H1 (cell line): ENCODE results near the gene NAGLU. TPM values are rescaled to one million over a fixed set of nuclear protein-coding genes. Genes with fewer than 3 reads are reported as not detected.

Experiments
- CTCF ChIA-PET: fragments of 300-600 bp; sonication (Branson Sonifier 250); formaldehyde crosslinking; loops from one replicate; lab custom pipeline; 2021; ENCODE audit not compliant: partially characterized antibody; lab: Charles Lee
- POLR2A ChIA-PET: fragments of 300-600 bp; sonication (Branson Sonifier 250); formaldehyde crosslinking; loops from one replicate; lab custom pipeline; 2021; ENCODE audit warnings: inconsistent platforms; ENCODE audit not compliant: partially characterized antibody; lab: Charles Lee
- DNase-seq, 2 experiments: peaks; one replicate each; pipeline versions ENCODE4 v3.0.0 to v3.0.0-alpha.2; 2010 to 2022; ENCODE audit warnings: low spot score in 2 of 2, low read depth in 1 of 2, mixed read lengths in 1 of 2
- FAIRE-seq: peaks from 2 replicates; lab custom pipeline; 2011; peaks lifted over from hg19 to GRCh38; lab: Jason Lieb, UNC
- H2AFZ ChIP-seq: 2 replicates; pipeline ENCODE4 v1.8.1; 2012; ENCODE audit warnings: low read length, inconsistent platforms
- H2AK5ac ChIP-seq: 2 replicates; pipeline ENCODE4 v1.6.1; 2013; ENCODE audit warnings: low read depth, low read length
- H2BK120ac ChIP-seq: replicated peaks from 2 replicates; pipeline ENCODE3; 2013; ENCODE audit warnings: low read depth, low read length, inconsistent platforms
- H2BK12ac ChIP-seq: 2 replicates; pipeline ENCODE4 v1.6.1; 2013; ENCODE audit warnings: low read depth, low read length
- H2BK15ac ChIP-seq: 2 replicates; pipeline ENCODE4 v1.6.1; 2013; ENCODE audit warnings: low read length
- H2BK20ac ChIP-seq: 2 replicates; pipeline ENCODE4 v1.6.1; 2013; ENCODE audit warnings: low read length
- H2BK5ac ChIP-seq: 2 replicates; pipeline ENCODE4 v1.6.1; 2013; ENCODE audit warnings: low read depth, low read length
- H3K14ac ChIP-seq: 2 replicates; pipeline ENCODE4 v1.6.1; 2013; ENCODE audit warnings: inconsistent platforms; ENCODE audit not compliant: insufficient read length
- H3K18ac ChIP-seq: 2 replicates; pipeline ENCODE4 v1.6.1; 2013; ENCODE audit warnings: low read length; ENCODE audit errors: extremely low read depth
- H3K23ac ChIP-seq: 2 replicates; pipeline ENCODE4 v1.6.1; 2013; ENCODE audit warnings: inconsistent platforms; ENCODE audit not compliant: insufficient read length
- H3K23me2 ChIP-seq: 2 replicates; pipeline ENCODE4 v1.6.1; 2013; ENCODE audit warnings: low read depth, low read length
- H3K27ac ChIP-seq: 2 replicates; pipeline ENCODE4 v1.6.1; 2011; ENCODE audit warnings: low read depth, low read length, inconsistent platforms
- H3K27me3 ChIP-seq, 4 experiments: replicated peaks in 1 of 4; 1 replicate in 1 of 4; 2 replicates in 3 of 4; pipeline versions ENCODE4 v1.6.1 to v1.8.1; 2011 to 2013; ENCODE audit warnings: low read length in 3 of 4, mild to moderate bottlenecking in 3 of 4, inconsistent platforms in 2 of 4, mixed read lengths in 2 of 4, moderate library complexity in 1 of 4; ENCODE audit not compliant: control insufficient read depth in 3 of 4, insufficient read depth in 3 of 4; ENCODE audit errors: extremely low read depth in 1 of 4
- H3K36me3 ChIP-seq, 4 experiments: 2 replicates each; pipeline versions ENCODE4 v1.6.1 to v1.8.1; 2011 to 2013; ENCODE audit warnings: mild to moderate bottlenecking in 4 of 4, low read length in 3 of 4, moderate library complexity in 2 of 4, control low read depth in 1 of 4, inconsistent platforms in 1 of 4; ENCODE audit not compliant: insufficient read depth in 4 of 4, control insufficient read depth in 2 of 4
- H3K4ac ChIP-seq: replicated peaks from 2 replicates; pipeline ENCODE3; 2013; ENCODE audit warnings: low read length, low read depth, mixed read lengths, inconsistent platforms; ENCODE audit not compliant: insufficient read length
- H3K4me1 ChIP-seq, 4 experiments: replicated peaks in 1 of 4; 1 replicate in 1 of 4; 2 replicates in 3 of 4; pipeline versions ENCODE4 v1.6.1 to v1.8.1; 2011 to 2013; ENCODE audit warnings: low read length in 3 of 4, inconsistent platforms in 2 of 4, mixed read lengths in 1 of 4; ENCODE audit not compliant: insufficient read depth in 4 of 4, control insufficient read depth in 3 of 4
- H3K4me2 ChIP-seq, 2 experiments: 2 replicates each; pipeline versions ENCODE4 v1.6.1 to v1.8.1; 2011 to 2013; ENCODE audit warnings: low read depth in 2 of 2, low read length in 2 of 2, control low read depth in 1 of 2, inconsistent platforms in 1 of 2, mild to moderate bottlenecking in 1 of 2; ENCODE audit not compliant: insufficient read depth in 1 of 2
- H3K4me3 ChIP-seq, 4 experiments: fragments of 200-600, 300-600 bp in 1 of 4; sonication (generic), shearing (Covaris generic), sonication (Bioruptor Twin) in 1 of 4; 2 replicates each; pipeline versions ENCODE4 v1.5.1 to v1.8.1; 2011 to 2016; ENCODE audit warnings: low read length in 4 of 4, low read depth in 3 of 4, control low read depth in 2 of 4, inconsistent platforms in 2 of 4, mild to moderate bottlenecking in 2 of 4, mixed read lengths in 1 of 4, moderate library complexity in 1 of 4; ENCODE audit not compliant: insufficient read depth in 2 of 4; ENCODE audit errors: extremely low read depth in 1 of 4
- H3K56ac ChIP-seq: replicated peaks from 2 replicates; pipeline ENCODE3; 2013; ENCODE audit warnings: low read depth, mild to moderate bottlenecking, mixed read lengths, low read length, inconsistent platforms; ENCODE audit not compliant: insufficient read length
- H3K79me1 ChIP-seq: 2 replicates; pipeline ENCODE4 v1.6.1; 2013; ENCODE audit warnings: low read depth, low read length, control low read depth
- H3K79me2 ChIP-seq, 2 experiments: 2 replicates each; pipeline versions ENCODE4 v1.6.1 to v1.8.1; 2012 to 2013; ENCODE audit warnings: low read length in 2 of 2, mild to moderate bottlenecking in 2 of 2, inconsistent platforms in 1 of 2; ENCODE audit not compliant: insufficient read depth in 2 of 2, control insufficient read depth in 1 of 2
- H3K9ac ChIP-seq, 4 experiments: replicated peaks in 1 of 4; 1 replicate in 1 of 4; 2 replicates in 3 of 4; pipeline versions ENCODE4 v1.6.1 to v1.8.1; 2011 to 2013; ENCODE audit warnings: low read depth in 3 of 4, low read length in 3 of 4, control low read depth in 2 of 4, mild to moderate bottlenecking in 2 of 4, moderate library complexity in 2 of 4, inconsistent platforms in 1 of 4; ENCODE audit errors: extremely low read depth in 1 of 4
- H3K9me3 ChIP-seq, 2 experiments: 2 replicates each; pipeline versions ENCODE4 v1.6.1 to v1.8.1; 2012 to 2013; ENCODE audit warnings: mild to moderate bottlenecking in 2 of 2, moderate library complexity in 2 of 2, control low read depth in 1 of 2, inconsistent platforms in 1 of 2, low read depth in 1 of 2, low read length in 1 of 2, mixed read lengths in 1 of 2; ENCODE audit not compliant: insufficient read depth in 2 of 2
- H4K20me1 ChIP-seq, 2 experiments: replicated peaks in 1 of 2; 2 replicates each; pipeline versions ENCODE3 to v1.8.1; 2011 to 2013; ENCODE audit warnings: inconsistent platforms in 2 of 2, low read length in 2 of 2, mild to moderate bottlenecking in 1 of 2; ENCODE audit not compliant: insufficient read depth in 2 of 2, control insufficient read depth in 1 of 2
- H4K5ac ChIP-seq: 2 replicates; pipeline ENCODE4 v1.6.1; 2013; ENCODE audit warnings: low read length, low read depth, mixed read lengths, inconsistent platforms; ENCODE audit not compliant: insufficient read length
- H4K8ac ChIP-seq: 2 replicates; pipeline ENCODE4 v1.8.0; 2013; ENCODE audit warnings: mild to moderate bottlenecking, moderate library complexity, low read length, inconsistent platforms; ENCODE audit not compliant: insufficient read depth; ENCODE audit errors: extremely low read depth
- H4K91ac ChIP-seq: replicated peaks from 2 replicates; pipeline ENCODE3; 2013; ENCODE audit warnings: low read length, mixed read lengths, inconsistent platforms; ENCODE audit not compliant: insufficient read length
- CTBP2 ChIP-seq: IDR thresholded peaks from 2 replicates; pipeline ENCODE4 v1.7.0; 2011; ENCODE audit warnings: borderline replicate concordance, mild to moderate bottlenecking, moderate library complexity, mixed read lengths, low read length; ENCODE audit not compliant: insufficient read depth, insufficient read length
- EP300 ChIP-seq, 2 experiments: IDR thresholded peaks; 1 replicate in 1 of 2; 2 replicates in 1 of 2; pipeline ENCODE4 v1.6.1; 2011 to 2012; ENCODE audit warnings: low read depth in 2 of 2, low read length in 2 of 2, mild to moderate bottlenecking in 2 of 2, borderline replicate concordance in 1 of 2, inconsistent platforms in 1 of 2, moderate library complexity in 1 of 2
- HDAC2 ChIP-seq, 2 experiments: fragments of 300-600 bp in 1 of 2; sonication (generic) in 1 of 2; IDR thresholded peaks; 2 replicates each; pipeline ENCODE4 v1.6.1; 2011 to 2012; ENCODE audit warnings: low read depth in 2 of 2, low read length in 2 of 2, mild to moderate bottlenecking in 2 of 2, moderate library complexity in 2 of 2, borderline replicate concordance in 1 of 2, inconsistent platforms in 1 of 2
- KDM1A ChIP-seq: fragments of 200-600, 300-600 bp; sonication (generic); IDR thresholded peaks from 2 replicates; pipeline ENCODE4 v1.7.1; 2016; ENCODE audit warnings: mild to moderate bottlenecking, low read length, borderline replicate concordance
- MAFK ChIP-seq: IDR thresholded peaks from 2 replicates; pipeline ENCODE4 v1.6.1; 2012; ENCODE audit warnings: low read depth, mild to moderate bottlenecking, improper control_type of control experiment, low read length
- MAX ChIP-seq: IDR thresholded peaks from 2 replicates; pipeline ENCODE4 v1.6.1; 2012; ENCODE audit warnings: inconsistent platforms
- NRF1 ChIP-seq: IDR thresholded peaks from 2 replicates; pipeline ENCODE4 v1.6.1; 2011; ENCODE audit warnings: mild to moderate bottlenecking, low read depth, low read length, improper control_type of control experiment
- RBBP5 ChIP-seq: IDR thresholded peaks from 2 replicates; pipeline ENCODE4 v1.7.1; 2012; ENCODE audit warnings: low read depth, mild to moderate bottlenecking, inconsistent platforms, low read length, moderate library complexity, borderline replicate concordance
- TAF1 ChIP-seq: IDR thresholded peaks from 2 replicates; pipeline ENCODE4 v1.6.1; 2011; ENCODE audit warnings: mild to moderate bottlenecking, low read depth, low read length
- TAF7 ChIP-seq: optimal IDR thresholded peaks from 2 replicates; pipeline ENCODE3; 2011; ENCODE audit warnings: low read depth, mild to moderate bottlenecking, inconsistent platforms, low read length, moderate library complexity, borderline replicate concordance
- TEAD4 ChIP-seq: IDR thresholded peaks from 2 replicates; pipeline ENCODE4 v1.6.1; 2012; ENCODE audit warnings: low read depth, low read length, inconsistent platforms, mixed read lengths
- WGBS, 2 experiments: shearing (Covaris generic) in 1 of 2; methylation state at CpG; one replicate each; pipeline versions ENCODE4 v1.1.6 to v1.1.7; 2013 to 2015; ENCODE audit warnings: low lambda C conversion rate in 2 of 2, mixed read lengths in 2 of 2, inconsistent platforms in 1 of 2, low coverage in 1 of 2, missing lambda C conversion rate in 1 of 2; ENCODE audit not compliant: insufficient replicate concordance in 2 of 2, insufficient coverage in 1 of 2, insufficient read length in 1 of 2; ENCODE audit errors: extremely low coverage in 1 of 2, missing lambda C conversion rate in 1 of 2; 5-methylcytosine and 5-hydroxymethylcytosine counted together
- polyA plus RNA-seq, 7 experiments: library from polyadenylated mRNA; depleted of rRNA in 3 of 7; stranded (reverse) in 5 of 7; unstranded in 2 of 7; fragments of >200 nt in 5 of 7; fragments of 200-250 nt in 2 of 7; gene quantifications; 1 replicate in 5 of 7; 2 replicates in 1 of 7; 4 replicates in 1 of 7; pipeline versions ENCODE4 v1.2.1 to v1.2.3, GENCODE V29; 2011 to 2013; ENCODE audit warnings: missing spikeins in 2 of 7, mixed read lengths in 2 of 7
- total RNA-seq: library from RNA; stranded (reverse); fragmentation: NEBNext Ultra II Directional; extraction: Animal tissue kit (Norgen Biotek cat#: 25700); gene quantifications from 2 replicates; pipeline ENCODE4 v1.2.1, GENCODE V29; 2021

The NAGLU gene
- total and polyA plus RNA-seq, 2 of the 8 experiments (the other 6 are each of a cell fraction or from before 2014, with no cell fraction given) = 21.3 to 21.6 TPM

GRCh38 chr17:42553866-42554249, 17.8 kb downstream of the NAGLU start:
- H4K20me1 ChIP-seq = peaks cover 0 to 1% of the 10 kb centered on the region in 2 experiments
- no peak overlapping the region for H4K91ac ChIP-seq
- H3K27ac ChIP-seq = no peak overlapping the region
- DNase-seq (no peak), FAIRE-seq (no peak)
- H3K4me1 ChIP-seq = peaks cover 0 to 12% (median 7%) of the 10 kb centered on the region in 4 experiments; a peak in 6 of 7 replicates
- peak overlapping the region in 3 of 4 experiments; percentile 39 to 82 (median 76); a peak in 2 of 7 replicates for H3K9ac ChIP-seq
- no peak overlapping the region for H2BK20ac ChIP-seq
- H3K9me3 ChIP-seq = no peaks in the 10 kb centered on the region
- no peak overlapping the region for H2BK12ac ChIP-seq
- H3K4me3 ChIP-seq = peak overlapping the region; percentile 61 to 84 (median 71)
- peak overlapping the region; percentile 86; the same call in 1 of the 2 replicates for H4K8ac ChIP-seq
- H3K23ac ChIP-seq = no peak overlapping the region
- no peak overlapping the region for H3K4ac ChIP-seq
- H3K4me2 ChIP-seq = peak overlapping the region; percentile 75 to 87
- no peaks in the 10 kb centered on the region for H3K36me3 ChIP-seq
- WGBS, 2 experiments = 90% methylated on average over 11 of the region's 16 CpGs; no CpG with 5 or more reads in 1 of the 2 experiments
- POLR2A ChIA-PET = interaction anchor here (1.0 to 2.9 kb wide), 8 partner anchors 13 to 219 kb away, joined by 3 to 16 read pairs (median 4); partner anchors contain the start of genes MLX, NAGLU and VPS25
- CTCF ChIA-PET = interaction anchor here (1.1 to 3.1 kb wide), 6 partner anchors 11 to 122 kb away, joined by 3 to 15 read pairs (median 5); partner anchors contain the start of genes MLX and PSMC3IP
- H2BK15ac ChIP-seq = no peak overlapping the region
- no peak for TF ChIP-seq RBBP5
- TF ChIP-seq EP300 (IDR thresholded peaks at IDR 0.05; ENCODE audit: borderline replicate concordance in 1 of 2, low read depth in 2 of 2, low read length in 2 of 2) = no peak
- no peak for TF ChIP-seq TEAD4
- TF ChIP-seq MAX = peak; percentile 38; the same call in 1 of the 2 replicates
- peak in 1 of 2 experiments; percentile 81; a peak in 1 of 4 replicates for TF ChIP-seq HDAC2 (IDR thresholded peaks at IDR 0.05; ENCODE audit: borderline replicate concordance in 1 of 2, low read depth in 2 of 2, low read length in 2 of 2)
- no peak for TF ChIP-seq NRF1
- peak; percentile 97 for TF ChIP-seq KDM1A
- no peak for TF ChIP-seq MAFK
- no peak for TF ChIP-seq CTBP2
- no peak for TF ChIP-seq TAF7
- no peak for TF ChIP-seq TAF1
- H2AFZ ChIP-seq = no peak overlapping the region
- peak overlapping the region; percentile 87 for H3K18ac ChIP-seq
- peaks cover 3% of the 10 kb centered on the region; the same call in 1 of the 2 replicates for H3K23me2 ChIP-seq
- no peak overlapping the region for H3K14ac ChIP-seq
- H2BK5ac ChIP-seq = no peak overlapping the region
- H2AK5ac ChIP-seq = no peak overlapping the region
- H4K5ac ChIP-seq = peak overlapping the region; percentile 78
- H3K79me1 ChIP-seq = peaks cover 2% of the 10 kb centered on the region
- H3K56ac ChIP-seq = no peak overlapping the region
- no peaks in the 10 kb centered on the region; a peak in 1 of 7 replicates for H3K27me3 ChIP-seq
- H2BK120ac ChIP-seq = no peak overlapping the region
- no peaks in the 10 kb centered on the region; a peak in 1 of 4 replicates for H3K79me2 ChIP-seq
